Liver (tissue), 9 donors: ENCODE measurements around the gene GK. TPM values are rescaled to one million over a fixed set of nuclear protein-coding genes. Genes with fewer than 3 reads are reported as not detected.
"Not testable (repeated sequence)": the region's sequence is repeated elsewhere in the genome, so short reads cannot be mapped to it uniquely, and the experiment has no call there.

Source experiments
- DNase-seq: peaks from one replicate; pipeline ENCODE4 v3.0.0-alpha.2; 2017; ENCODE audit warnings: low spot score
- H3K27ac ChIP-seq, 2 donors: one replicate each; pipeline ENCODE4 v1.7.0; 2013; ENCODE audit warnings: inconsistent platforms in 2 of 2, low read length in 2 of 2, control low read depth in 1 of 2, low read depth in 1 of 2, mild to moderate bottlenecking in 1 of 2
- H3K27me3 ChIP-seq, 4 donors: one replicate each; pipeline versions ENCODE4 v1.6.1 to v1.7.0; 2013; ENCODE audit warnings: low read length in 3 of 4, inconsistent platforms in 1 of 4, mild to moderate bottlenecking in 1 of 4, moderate library complexity in 1 of 4; ENCODE audit not compliant: control insufficient read depth in 4 of 4, insufficient read depth in 4 of 4
- H3K36me3 ChIP-seq, 4 donors: one replicate each; pipeline versions ENCODE4 v1.6.1 to v1.7.0; 2013; ENCODE audit warnings: low read length in 3 of 4, mild to moderate bottlenecking in 3 of 4, low read depth in 1 of 4, moderate library complexity in 1 of 4; ENCODE audit not compliant: control insufficient read depth in 4 of 4, insufficient read depth in 3 of 4
- H3K4me1 ChIP-seq, 4 donors: one replicate each; pipeline versions ENCODE4 v1.6.1 to v1.7.0; 2013; ENCODE audit warnings: low read length in 3 of 4, mild to moderate bottlenecking in 3 of 4, moderate library complexity in 1 of 4; ENCODE audit not compliant: control insufficient read depth in 4 of 4, insufficient read depth in 4 of 4
- H3K4me3 ChIP-seq, 3 donors: one replicate each; pipeline versions ENCODE4 v1.6.1 to v1.7.0; 2013; ENCODE audit warnings: low read length in 3 of 3, control low read depth in 1 of 3, low read depth in 1 of 3, mild to moderate bottlenecking in 1 of 3
- H3K9ac ChIP-seq, 2 donors: one replicate each; pipeline ENCODE4 v1.7.0; 2013; ENCODE audit warnings: low read length in 2 of 2, mild to moderate bottlenecking in 2 of 2, moderate library complexity in 2 of 2, control low read depth in 1 of 2, low read depth in 1 of 2
- H3K9me3 ChIP-seq, 4 donors: one replicate each; pipeline versions ENCODE4 v1.6.1 to v1.7.0; 2013; ENCODE audit warnings: low read length in 3 of 4; ENCODE audit not compliant: control insufficient read depth in 4 of 4
- EGR1 ChIP-seq, 2 donors: IDR thresholded peaks; 2 replicates each; pipeline ENCODE4 v1.6.1; 2016 to 2018; ENCODE audit warnings: antibody characterized with exemption in 2 of 2, low read depth in 2 of 2
- FOXA1 ChIP-seq: IDR thresholded peaks from 2 replicates; pipeline ENCODE4 v1.6.1; 2016; ENCODE audit warnings: antibody characterized with exemption
- FOXA2 ChIP-seq: IDR thresholded peaks from 2 replicates; pipeline ENCODE4 v1.6.1; 2016; ENCODE audit warnings: antibody characterized with exemption
- GABPA ChIP-seq, 2 donors: IDR thresholded peaks in 1 of 2; conservative IDR thresholded peaks in 1 of 2; 2 replicates each; pipeline ENCODE4 v1.6.1; 2016; ENCODE audit warnings: antibody characterized with exemption in 2 of 2, mild to moderate bottlenecking in 1 of 2, moderate library complexity in 1 of 2
- HNF4A ChIP-seq, 2 donors: conservative IDR thresholded peaks; 2 replicates each; pipeline ENCODE4 v1.6.1; 2016; ENCODE audit warnings: antibody characterized with exemption in 2 of 2, mild to moderate bottlenecking in 2 of 2
- HNF4G ChIP-seq: IDR thresholded peaks from 2 replicates; pipeline ENCODE4 v1.6.1; 2016; ENCODE audit warnings: antibody characterized with exemption
- JUND ChIP-seq, 2 donors: IDR thresholded peaks; 2 replicates each; pipeline ENCODE4 v1.6.1; 2016; ENCODE audit warnings: antibody characterized with exemption in 2 of 2
- NR2F2 ChIP-seq: IDR thresholded peaks from 2 replicates; pipeline ENCODE4 v1.6.1; 2016; ENCODE audit warnings: antibody characterized with exemption
- SP1 ChIP-seq: IDR thresholded peaks from 2 replicates; pipeline ENCODE4 v1.6.1; 2018; ENCODE audit warnings: antibody characterized with exemption, mild to moderate bottlenecking
- TAF1 ChIP-seq: conservative IDR thresholded peaks from 2 replicates; pipeline ENCODE4 v1.6.1; 2016; ENCODE audit warnings: antibody characterized with exemption, mild to moderate bottlenecking
- YY1 ChIP-seq: IDR thresholded peaks from 2 replicates; pipeline ENCODE4 v1.6.1; 2016; ENCODE audit warnings: antibody characterized with exemption, mild to moderate bottlenecking
- WGBS: extraction: QIAGEN DNeasy Blood & Tissue Kit; methylation state at CpG from one replicate; pipeline ENCODE4 v1.1.7; 2013; 5-methylcytosine and 5-hydroxymethylcytosine counted together
- polyA plus RNA-seq, 2 donors: library from polyadenylated mRNA; stranded (reverse) in 1 of 2; unstranded in 1 of 2; fragments of 200-250 nt in 1 of 2; fragments of >200 nt in 1 of 2; fragmentation: Nextera tagmentation in 1 of 2; extraction: Ambion mirVana in 1 of 2; gene quantifications; one replicate each; pipeline versions ENCODE4 v1.2.1 to v1.2.3, GENCODE V29; 2013 to 2015
- total RNA-seq, 2 donors: library from RNA; depleted of rRNA; stranded (reverse); fragments of >200 nt; gene quantifications; one replicate each; pipeline ENCODE4 v1.2.3, GENCODE V29; 2014
- TF ChIP-seq, protein P1 (sequence below): IDR thresholded peaks from 2 replicates; pipeline ENCODE4 v1.6.1; 2016; ENCODE audit warnings: antibody characterized with exemption
- TF ChIP-seq, protein P2 (sequence below): IDR thresholded peaks from 2 replicates; pipeline ENCODE4 v1.6.1; 2016; ENCODE audit warnings: antibody characterized with exemption
- TF ChIP-seq, protein P3 (sequence below): fragments of 150-350 bp; IDR thresholded peaks from 2 replicates; pipeline ENCODE4 v1.5.1; 2017; ENCODE audit warnings: improper control_type of control experiment, low read depth, low read length; ENCODE audit not compliant: missing input control
- donor health status: healthy.
- donor health status: healthy.
- donor health status: healthy.
- donor health status: healthy.
- donor health status: healthy.

GK gene
- total and polyA plus RNA-seq, 4 donors = 27.9 to 145 (median 44.0) TPM

DNA sequence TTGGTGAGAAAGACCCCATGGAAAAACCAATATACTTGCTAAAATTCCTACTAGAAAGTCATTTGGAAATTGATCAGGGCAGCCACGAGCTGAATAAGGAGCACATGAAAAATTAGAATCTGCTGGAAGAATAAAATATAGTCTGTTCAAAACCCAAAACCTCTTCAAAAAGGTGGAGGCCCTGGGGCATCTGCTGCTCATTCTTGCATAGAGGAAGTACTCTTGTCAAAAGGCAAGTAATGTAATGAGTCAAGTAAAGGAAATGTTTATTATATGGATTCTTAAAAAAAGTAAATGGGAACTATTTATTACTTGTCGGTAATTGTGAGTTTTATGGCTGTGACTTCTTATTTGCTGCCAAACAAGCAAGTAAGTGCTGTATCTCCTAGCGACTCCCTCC is 109.5 kb downstream of the GK start:
- Histone ChIP-seq H3K27ac (no peak overlapping the region), H3K36me3 (no peaks in the 10 kb centered on the region), H3K27me3 (no peaks in the 10 kb centered on the region), H3K4me3 (no peak overlapping the region), H3K4me1 (no peaks in the 10 kb centered on the region), H3K9ac (no peak overlapping the region), H3K9me3 (no peaks in the 10 kb centered on the region)
- 74% methylated on average over 3 of the region's 3 CpGs for WGBS
- TF ChIP-seq JUND (IDR thresholded peaks at IDR 0.05) = no peak
- no peak for TF ChIP-seq SP1
- no peak for TF ChIP-seq TAF1
- TF ChIP-seq, protein P1, sequence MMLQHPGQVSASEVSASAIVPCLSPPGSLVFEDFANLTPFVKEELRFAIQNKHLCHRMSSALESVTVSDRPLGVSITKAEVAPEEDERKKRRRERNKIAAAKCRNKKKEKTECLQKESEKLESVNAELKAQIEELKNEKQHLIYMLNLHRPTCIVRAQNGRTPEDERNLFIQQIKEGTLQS = no peak
- no peak for TF ChIP-seq GABPA (IDR thresholded peaks at IDR 0.05 in 1 of 2, conservative IDR thresholded peaks at IDR 0.05 in 1 of 2)
- TF ChIP-seq HNF4G = no peak
- no peak for TF ChIP-seq FOXA1
- TF ChIP-seq, protein P2, sequence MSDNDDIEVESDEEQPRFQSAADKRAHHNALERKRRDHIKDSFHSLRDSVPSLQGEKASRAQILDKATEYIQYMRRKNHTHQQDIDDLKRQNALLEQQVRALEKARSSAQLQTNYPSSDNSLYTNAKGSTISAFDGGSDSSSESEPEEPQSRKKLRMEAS = no peak
- TF ChIP-seq, protein P3, sequence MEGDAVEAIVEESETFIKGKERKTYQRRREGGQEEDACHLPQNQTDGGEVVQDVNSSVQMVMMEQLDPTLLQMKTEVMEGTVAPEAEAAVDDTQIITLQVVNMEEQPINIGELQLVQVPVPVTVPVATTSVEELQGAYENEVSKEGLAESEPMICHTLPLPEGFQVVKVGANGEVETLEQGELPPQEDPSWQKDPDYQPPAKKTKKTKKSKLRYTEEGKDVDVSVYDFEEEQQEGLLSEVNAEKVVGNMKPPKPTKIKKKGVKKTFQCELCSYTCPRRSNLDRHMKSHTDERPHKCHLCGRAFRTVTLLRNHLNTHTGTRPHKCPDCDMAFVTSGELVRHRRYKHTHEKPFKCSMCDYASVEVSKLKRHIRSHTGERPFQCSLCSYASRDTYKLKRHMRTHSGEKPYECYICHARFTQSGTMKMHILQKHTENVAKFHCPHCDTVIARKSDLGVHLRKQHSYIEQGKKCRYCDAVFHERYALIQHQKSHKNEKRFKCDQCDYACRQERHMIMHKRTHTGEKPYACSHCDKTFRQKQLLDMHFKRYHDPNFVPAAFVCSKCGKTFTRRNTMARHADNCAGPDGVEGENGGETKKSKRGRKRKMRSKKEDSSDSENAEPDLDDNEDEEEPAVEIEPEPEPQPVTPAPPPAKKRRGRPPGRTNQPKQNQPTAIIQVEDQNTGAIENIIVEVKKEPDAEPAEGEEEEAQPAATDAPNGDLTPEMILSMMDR = no peak
- no peak for TF ChIP-seq FOXA2
- TF ChIP-seq YY1 = no peak
- no peak for TF ChIP-seq EGR1 (IDR thresholded peaks at IDR 0.05; ENCODE audit: low read depth in 2 of 2)
- no peak for DNase-seq

DNA sequence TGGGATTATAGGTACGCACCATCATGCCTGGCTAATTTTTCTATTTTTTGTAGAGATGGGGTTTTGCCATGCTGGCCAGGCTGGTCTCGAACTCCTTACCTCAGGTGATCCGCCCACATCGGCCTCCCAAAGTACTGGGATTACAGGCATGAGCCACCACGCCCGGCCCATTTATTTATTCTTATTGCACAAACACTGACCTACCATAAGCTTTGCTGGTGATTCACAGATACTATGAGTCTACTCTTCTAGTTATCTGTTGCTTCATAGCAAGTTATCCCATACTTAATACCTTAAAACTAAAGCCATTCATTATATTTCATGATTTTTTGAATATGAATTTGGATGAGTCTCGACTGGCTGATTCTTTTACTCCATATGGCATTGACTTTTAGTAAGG is 120.5 kb downstream of the GK start:
- H3K9me3 ChIP-seq, H3K4me1 ChIP-seq, H3K36me3 ChIP-seq, H3K9ac ChIP-seq, H3K4me3 ChIP-seq, H3K27ac ChIP-seq, H3K27me3 ChIP-seq, DNase-seq: not testable (repeated sequence)
- 95% methylated on average over 7 of the region's 7 CpGs for WGBS

DNA sequence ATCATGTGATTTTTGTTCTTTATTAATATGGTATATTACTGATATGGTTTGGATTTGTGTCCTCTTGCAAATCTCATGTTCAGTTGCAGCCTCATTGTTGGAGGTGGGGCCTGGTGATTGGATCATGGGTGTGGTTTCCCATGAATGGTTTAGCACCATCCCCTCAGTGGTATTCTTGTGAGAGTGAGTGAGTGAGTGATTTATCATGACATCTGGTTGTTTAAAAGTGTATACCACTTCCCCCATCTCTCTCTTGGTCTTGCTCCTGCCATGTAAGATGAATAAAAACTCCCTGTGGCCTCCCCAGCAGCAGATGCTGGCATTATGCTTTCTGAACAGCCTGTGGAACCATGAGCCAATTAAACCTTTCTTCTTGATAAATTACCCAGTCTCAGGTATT is 124.4 kb downstream of the GK start:
- no peak for TF ChIP-seq GABPA (IDR thresholded peaks at IDR 0.05 in 1 of 2, conservative IDR thresholded peaks at IDR 0.05 in 1 of 2)
- TF ChIP-seq, protein P3 = no peak
- TF ChIP-seq NR2F2 = no peak
- no peak for TF ChIP-seq FOXA1
- no peak for TF ChIP-seq FOXA2
- TF ChIP-seq HNF4A (conservative IDR thresholded peaks at IDR 0.05) = no peak
- Histone ChIP-seq H3K27ac (no peak overlapping the region), H3K27me3 (no peaks in the 10 kb centered on the region), H3K4me3 (no peak overlapping the region), H3K9ac (no peak overlapping the region), H3K4me1 (no peaks in the 10 kb centered on the region), H3K36me3 (no peaks in the 10 kb centered on the region), H3K9me3 (peaks cover 0 to 3% (median 0%) of the 10 kb centered on the region in 4 donors)
- DNase-seq = no peak
